Breast epithelium (tissue), 3 donors: ENCODE results near the gene PBX3.

ENCODE experiments used
- POLR2AphosphoS5 ChIP-seq, 3 donors: sonication (generic); formaldehyde crosslinking; IDR thresholded peaks; one replicate each; pipeline ENCODE4 v1.6.1; 2017; ENCODE audit warnings: antibody characterized with exemption in 3 of 3
- TF ChIP-seq, protein P1 (sequence below), 3 donors: fragments of 450-650 bp; IDR thresholded peaks; one replicate each; pipeline ENCODE4 v1.5.1; 2016 to 2017; ENCODE audit warnings: antibody characterized with exemption in 3 of 3, mild to moderate bottlenecking in 3 of 3, moderate library complexity in 3 of 3

DNA sequence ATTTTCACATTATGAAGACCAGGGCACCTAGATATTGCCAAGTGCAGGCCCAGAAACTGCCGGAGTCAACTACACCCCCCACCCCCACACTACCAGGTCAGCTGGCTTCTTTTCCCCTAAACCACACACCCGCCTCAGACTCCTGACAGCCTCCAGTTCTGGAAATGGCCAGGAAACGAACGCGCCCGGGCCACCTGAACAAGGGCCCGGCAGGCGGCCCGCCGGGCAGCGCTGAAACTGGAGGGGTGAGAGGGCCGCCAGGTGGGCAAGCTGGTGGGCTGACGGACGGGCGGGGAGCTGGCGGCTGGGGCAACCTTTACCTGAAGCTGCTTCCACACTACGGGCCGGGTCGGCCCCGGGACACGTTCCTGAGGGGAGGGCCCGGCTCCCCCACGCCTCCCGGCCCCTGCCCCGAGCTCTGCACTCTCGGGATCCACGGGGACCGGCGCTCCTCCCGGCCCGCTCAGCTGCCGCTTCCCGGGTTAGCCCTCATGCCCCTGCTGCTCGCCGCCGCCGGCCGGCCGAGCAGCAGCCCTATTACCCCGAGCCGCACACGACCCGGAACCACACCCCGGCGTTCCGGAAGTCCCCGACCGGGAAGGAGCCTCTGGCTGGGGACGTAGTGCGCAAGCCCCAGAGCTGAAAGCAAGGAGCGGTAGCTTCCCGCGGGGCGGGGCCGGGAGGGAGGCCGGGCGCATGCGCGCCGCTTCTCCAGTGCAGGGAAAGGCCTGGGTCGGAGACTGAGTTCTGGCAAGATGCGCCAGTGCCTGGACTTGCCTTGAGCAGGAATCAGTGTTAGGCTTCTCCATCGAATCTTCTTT, 40.3 kb upstream of the PBX3 start, which contains the start of gene MAPKAP1:
- peak; percentile 47 to 79 (median 55) for TF ChIP-seq POLR2AphosphoS5 (IDR thresholded peaks at IDR 0.05)
- TF ChIP-seq, protein P1, sequence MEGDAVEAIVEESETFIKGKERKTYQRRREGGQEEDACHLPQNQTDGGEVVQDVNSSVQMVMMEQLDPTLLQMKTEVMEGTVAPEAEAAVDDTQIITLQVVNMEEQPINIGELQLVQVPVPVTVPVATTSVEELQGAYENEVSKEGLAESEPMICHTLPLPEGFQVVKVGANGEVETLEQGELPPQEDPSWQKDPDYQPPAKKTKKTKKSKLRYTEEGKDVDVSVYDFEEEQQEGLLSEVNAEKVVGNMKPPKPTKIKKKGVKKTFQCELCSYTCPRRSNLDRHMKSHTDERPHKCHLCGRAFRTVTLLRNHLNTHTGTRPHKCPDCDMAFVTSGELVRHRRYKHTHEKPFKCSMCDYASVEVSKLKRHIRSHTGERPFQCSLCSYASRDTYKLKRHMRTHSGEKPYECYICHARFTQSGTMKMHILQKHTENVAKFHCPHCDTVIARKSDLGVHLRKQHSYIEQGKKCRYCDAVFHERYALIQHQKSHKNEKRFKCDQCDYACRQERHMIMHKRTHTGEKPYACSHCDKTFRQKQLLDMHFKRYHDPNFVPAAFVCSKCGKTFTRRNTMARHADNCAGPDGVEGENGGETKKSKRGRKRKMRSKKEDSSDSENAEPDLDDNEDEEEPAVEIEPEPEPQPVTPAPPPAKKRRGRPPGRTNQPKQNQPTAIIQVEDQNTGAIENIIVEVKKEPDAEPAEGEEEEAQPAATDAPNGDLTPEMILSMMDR (IDR thresholded peaks at IDR 0.05) = no peak
